Nucleus accumbens (tissue), 56 donors: Measurements from ENCODE around the gene ECE2.
"Not testable (repeated sequence)": the region's sequence is repeated elsewhere in the genome, so short reads cannot be mapped to it uniquely, and the experiment has no call there.

ENCODE experiments used
- DNase-seq, 56 donors: peaks; one replicate each; lab custom pipeline; 2025; lab: John Stamatoyannopoulos, UW

The ECE2 gene

DNA sequence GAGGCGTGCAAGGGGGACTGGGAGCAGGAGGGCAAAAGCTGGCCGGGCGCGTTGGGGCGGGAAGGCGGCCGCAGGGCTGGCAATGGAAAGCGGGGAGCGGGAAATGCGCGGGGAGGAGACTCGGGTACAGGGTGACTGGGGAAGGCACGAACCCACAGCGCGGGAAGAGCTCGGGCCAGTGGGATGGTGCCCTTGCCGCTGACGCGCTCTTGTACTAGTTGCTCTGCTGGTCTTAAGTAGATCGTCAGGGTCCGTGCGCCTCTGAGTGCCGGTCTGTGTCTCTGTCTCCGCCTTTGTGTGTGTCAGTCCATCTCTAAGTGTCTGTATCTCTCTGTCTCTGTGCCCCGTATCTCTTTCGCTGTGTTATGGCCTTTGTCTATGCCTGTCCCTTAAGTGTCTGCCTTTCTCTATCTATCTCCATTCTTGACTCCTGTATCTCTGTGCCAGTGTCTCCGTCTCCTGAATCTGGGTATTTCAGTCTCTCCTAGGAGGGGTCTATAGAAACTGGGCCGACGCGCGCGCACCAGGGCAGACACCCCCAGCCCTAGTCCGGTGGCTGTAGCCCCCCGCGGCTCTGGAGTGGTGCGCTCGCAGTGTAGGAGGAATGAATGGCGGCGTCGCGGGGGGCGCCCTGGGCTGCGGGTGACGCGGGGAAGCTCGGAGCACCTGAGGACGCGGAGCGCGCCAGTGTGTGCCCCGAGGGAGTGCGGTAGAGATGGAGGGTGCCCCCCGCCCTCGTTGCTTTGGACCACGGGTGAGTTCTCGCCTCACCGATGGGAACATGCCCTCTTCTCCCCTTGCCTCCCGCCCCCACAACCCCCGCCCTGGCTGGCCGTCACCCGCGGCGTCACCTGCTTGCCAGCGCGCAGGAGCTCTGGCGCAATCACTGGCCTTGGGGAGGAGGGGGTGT, 13.7 kb upstream of the ECE2 start:
- DNase-seq, result peak in 2 of 56 donors; percentile 6 to 17

DNA sequence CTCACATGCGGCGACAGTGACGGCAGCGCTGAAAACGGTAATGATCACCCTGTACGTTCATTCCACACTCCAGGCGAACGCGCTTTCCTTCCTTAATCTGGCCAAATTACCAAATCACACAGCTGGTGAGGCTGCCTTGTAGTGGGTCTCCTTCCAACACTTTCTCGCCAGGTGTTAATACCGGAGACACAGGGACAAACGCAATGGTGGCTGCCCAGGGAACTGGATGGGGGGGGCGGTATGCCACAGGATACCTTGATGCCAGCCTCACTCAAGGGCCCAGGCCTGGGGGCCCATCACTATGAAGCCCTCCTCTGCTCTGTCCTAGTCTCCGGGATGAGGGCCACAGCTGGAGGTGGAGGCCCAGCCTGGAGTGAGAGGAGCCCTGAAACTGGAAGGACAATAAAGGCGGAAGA, 13.1 kb upstream of the ECE2 start:
- no peak for DNase-seq

DNA sequence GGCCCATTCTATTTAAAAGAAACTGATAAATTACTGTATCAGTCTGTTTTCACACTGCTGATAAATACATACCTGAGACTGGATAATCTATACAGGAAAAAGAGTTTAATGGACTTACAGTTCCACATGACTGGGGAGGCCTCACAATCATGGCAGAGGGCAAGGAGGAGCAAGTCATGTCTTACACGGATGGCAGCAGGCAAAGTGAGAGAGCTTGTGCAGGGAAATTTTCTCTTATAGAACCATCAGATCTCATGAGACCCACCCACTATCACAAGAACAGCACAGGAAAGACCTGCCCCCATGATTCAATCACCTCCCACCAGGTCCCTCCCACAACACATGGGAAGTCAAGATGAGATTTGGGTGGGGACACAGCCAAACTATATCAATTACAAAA, 8.6 kb upstream of the ECE2 start:
- not testable (repeated sequence) for DNase-seq

DNA sequence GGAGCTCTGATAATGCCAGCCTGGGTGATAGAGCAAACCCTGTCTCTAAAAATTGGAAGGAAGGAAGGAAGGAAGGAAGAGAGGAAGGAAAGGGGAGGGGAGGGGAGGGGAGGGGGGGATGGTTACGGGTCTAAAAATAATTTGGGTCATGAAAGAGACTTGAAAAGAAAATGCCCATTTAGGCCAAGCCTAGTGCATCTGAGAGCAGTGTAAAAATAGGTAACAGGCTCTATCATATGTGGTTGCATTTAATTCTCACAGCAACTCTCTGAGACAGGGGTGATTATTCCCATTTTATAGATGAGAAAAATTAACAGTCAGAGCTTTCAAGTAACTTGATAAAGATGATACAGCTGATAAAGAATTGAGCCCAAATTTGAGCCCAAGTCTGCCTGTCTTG, 3.6 kb upstream of the ECE2 start:
- DNase-seq, result no peak

DNA sequence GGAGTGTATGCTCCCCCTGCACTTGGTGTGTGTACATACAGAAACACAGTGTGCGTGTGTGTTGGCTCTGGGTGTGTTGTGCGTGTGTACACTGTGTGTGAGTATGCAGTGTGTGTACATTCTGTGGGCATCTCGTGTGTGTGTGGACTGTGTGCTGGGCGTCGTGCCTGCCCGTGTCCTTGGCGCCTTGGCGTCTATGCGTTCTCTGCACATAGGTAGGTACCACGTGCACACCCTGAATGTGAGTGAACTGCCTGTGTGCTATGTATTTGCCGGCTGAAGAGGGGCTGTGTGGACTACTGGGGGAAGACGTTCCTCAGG, 481 bp upstream of the ECE2 start:
- no peak for DNase-seq

DNA sequence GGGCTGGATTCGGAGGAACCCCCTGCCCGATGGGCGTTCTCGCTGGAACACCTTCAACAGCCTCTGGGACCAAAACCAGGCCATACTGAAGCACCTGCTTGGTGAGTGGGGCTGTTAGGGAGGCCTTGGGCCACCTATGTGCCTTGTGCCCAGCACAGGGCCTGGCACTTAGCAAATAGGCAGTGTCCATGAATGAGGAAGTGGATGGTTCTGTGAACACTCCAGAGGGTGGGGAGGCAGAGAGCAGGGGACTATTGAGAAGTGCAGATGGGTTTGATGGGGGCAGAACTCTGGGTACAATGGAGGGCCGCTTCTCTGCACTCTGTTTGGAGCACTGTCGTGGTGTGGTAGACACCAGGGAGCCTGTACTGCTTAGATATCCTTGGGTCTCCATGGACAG, 1.5 kb downstream of the ECE2 start:
- DNase-seq, result no peak

DNA sequence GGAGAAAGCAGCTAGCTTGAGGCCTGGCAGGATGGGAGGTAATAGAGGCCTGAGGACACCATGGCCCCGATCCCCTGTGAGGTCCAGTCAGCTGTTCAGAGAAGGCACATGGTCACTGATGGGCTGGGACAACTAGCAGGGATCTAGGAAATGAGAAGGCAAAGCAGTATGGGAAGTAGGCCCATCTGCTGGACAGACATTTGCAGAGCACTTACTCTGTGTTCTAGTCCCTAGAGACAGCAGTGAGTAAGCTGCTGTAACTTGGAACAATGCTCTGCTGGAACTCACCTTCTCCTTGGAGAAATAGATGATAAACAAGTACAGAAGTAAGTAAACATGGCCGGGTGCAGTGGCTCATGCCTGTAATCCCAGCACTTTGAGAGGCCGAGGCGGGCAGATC, 7.1 kb downstream of the ECE2 start:
- DNase-seq, result no peak

DNA sequence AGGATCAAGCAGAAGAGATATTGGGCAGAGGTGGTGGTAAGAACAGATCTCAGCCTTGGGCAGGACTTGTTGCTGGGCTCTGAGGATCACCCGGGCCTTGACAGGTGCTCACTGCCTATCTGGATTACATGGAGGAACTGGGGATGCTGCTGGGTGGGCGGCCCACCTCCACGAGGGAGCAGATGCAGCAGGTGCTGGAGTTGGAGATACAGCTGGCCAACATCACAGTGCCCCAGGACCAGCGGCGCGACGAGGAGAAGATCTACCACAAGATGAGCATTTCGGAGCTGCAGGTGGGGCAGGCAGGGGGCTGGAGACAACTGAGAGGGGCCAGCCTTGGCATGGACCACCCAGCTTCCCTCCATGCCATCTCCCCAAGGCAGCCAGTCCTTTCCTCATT, 7.9 kb downstream of the ECE2 start:
- DNase-seq, result no peak

DNA sequence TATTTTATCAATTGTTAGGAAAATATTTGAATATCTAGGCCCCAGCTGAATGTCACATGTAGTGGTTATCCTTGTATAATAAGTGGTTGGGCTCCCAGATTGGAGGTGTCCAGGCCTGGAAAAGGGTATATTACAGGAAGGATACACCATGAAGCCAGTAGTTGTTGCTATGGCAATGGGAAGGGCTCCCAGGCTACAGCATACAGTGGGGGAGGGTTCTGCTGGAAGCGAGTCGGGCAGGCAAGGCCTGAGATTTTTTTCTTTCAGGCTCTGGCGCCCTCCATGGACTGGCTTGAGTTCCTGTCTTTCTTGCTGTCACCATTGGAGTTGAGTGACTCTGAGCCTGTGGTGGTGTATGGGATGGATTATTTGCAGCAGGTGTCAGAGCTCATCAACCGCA, 8.9 kb downstream of the ECE2 start:
- DNase-seq, result peak in 30 of 56 donors; percentile 5 to 56 (median 23)

DNA sequence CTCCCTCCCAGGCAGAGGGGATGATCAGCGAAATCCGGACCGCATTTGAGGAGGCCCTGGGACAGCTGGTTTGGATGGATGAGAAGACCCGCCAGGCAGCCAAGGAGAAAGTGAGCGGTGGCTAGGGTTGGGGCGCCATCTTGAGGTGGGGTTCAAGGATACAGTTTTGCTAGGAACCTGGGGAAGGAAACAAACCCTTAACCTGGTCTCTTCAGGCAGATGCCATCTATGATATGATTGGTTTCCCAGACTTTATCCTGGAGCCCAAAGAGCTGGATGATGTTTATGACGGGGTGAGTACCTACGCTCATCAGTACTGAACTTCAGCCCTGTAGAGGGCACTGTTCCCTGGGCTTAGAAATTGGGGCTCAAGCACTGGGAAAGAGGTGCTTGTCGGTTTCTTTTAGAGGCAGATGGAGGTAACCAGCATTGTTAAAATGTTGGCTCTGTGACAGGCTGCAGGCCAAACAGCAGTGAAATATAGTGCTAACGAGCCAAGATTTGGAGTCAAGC, 13.7 kb downstream of the ECE2 start:
- peak in 31 of 56 donors; percentile 2 to 66 (median 17) for DNase-seq

DNA sequence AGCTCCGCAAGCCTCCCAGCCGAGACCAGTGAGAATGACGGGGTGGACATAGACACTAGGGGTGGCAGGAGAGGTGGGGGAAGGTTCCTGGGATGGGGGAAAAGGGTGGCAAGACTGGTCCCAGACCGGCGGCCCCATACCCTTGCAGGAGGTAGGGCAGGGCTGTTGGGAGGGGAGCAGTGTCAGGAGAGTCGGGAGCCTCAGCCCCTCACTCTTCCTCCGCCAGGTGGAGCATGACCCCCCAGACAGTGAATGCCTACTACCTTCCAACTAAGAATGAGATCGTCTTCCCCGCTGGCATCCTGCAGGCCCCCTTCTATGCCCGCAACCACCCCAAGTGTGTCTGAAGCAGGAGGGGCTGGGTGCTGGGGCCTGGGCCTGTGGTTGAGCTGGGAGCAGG, 14.5 kb downstream of the ECE2 start:
- no peak for DNase-seq

DNA sequence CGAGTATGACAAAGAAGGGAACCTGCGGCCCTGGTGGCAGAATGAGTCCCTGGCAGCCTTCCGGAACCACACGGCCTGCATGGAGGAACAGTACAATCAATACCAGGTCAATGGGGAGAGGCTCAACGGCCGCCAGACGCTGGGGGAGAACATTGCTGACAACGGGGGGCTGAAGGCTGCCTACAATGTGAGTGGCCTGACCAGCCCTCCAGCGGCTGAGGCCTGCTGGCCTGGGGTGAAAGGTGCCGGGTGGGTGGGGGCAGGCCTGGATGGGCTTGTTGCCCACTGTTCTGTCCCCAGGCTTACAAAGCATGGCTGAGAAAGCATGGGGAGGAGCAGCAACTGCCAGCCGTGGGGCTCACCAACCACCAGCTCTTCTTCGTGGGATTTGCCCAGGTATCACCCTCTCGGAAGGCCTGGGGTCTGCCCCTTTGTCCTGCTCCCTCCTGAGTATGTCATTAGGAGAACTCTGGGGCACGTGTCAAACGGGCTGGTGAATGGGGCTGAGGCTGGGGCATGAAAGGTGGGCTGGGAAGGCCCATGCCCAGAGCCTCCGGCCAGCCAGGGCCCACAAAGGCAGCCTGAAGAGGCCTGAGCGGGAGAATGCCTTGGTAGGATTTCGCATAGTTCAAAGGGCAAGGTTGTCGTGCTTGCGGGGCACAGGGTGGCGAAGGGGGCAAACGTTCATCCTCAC, 15.4 kb downstream of the ECE2 start:
- DNase-seq, result no peak

DNA sequence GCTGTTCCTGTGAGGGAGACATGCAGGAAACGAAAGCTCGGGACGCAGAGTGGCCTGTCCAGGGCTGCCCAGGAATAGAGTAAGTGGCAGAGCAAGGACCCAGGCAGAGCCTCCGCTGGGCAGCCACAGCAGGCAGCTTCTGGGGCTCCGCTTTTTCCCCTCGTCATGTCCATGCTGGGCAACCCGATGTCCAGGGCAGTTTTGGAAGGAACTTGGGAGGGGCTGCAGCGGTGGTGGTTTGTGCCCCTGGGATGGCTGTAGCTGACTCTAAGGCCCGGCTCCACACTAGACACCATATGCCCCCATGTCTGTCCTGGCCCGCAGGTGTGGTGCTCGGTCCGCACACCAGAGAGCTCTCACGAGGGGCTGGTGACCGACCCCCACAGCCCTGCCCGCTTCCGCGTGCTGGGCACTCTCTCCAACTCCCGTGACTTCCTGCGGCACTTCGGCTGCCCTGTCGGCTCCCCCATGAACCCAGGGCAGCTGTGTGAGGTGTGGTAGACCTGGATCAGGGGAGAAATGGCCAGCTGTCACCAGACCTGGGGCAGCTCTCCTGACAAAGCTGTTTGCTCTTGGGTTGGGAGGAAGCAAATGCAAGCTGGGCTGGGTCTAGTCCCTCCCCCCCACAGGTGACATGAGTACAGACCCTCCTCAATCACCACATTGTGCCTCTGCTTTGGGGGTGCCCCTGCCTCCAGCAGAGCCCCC, 16.1 kb downstream of the ECE2 start:
- DNase-seq, result no peak

DNA sequence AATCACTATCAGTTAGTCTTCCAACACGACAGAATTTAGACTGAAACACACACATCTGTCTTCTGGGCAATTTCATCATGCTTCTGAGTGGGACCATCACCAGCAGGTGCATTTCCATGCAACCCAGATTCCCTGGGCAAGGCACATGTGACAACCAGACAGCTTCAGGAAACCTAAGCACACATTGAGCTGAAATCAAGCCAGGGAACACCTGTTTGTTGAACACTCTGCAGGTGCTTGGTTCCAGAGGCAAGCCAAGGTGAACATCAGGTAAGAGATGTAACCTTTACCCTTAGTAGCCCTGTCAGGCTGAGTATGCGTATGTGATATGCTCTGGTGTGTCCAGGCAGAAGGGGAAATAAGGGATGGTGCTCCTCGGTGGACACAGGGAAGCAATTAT, 19.9 kb downstream of the ECE2 start:
- no peak for DNase-seq

DNA sequence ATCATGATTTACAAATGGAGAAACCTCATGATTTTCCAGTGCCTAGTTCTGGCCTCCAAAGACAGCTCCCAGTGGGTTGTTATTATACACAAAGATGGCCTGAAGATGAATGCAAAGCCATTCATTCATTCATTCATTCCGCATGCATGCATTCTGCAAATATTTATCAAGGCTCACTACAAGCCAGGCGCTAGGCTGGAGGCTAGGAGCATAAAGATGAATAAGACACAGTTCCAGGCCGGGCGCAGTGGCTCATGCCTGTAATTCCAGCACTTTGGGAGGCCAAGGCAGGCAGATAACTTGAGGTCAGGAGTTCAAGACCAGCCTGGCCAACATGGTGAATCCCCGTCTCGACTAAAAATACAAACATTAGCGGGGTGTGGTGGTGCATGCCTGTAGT, 20.8 kb downstream of the ECE2 start:
- DNase-seq, result no peak

DNA sequence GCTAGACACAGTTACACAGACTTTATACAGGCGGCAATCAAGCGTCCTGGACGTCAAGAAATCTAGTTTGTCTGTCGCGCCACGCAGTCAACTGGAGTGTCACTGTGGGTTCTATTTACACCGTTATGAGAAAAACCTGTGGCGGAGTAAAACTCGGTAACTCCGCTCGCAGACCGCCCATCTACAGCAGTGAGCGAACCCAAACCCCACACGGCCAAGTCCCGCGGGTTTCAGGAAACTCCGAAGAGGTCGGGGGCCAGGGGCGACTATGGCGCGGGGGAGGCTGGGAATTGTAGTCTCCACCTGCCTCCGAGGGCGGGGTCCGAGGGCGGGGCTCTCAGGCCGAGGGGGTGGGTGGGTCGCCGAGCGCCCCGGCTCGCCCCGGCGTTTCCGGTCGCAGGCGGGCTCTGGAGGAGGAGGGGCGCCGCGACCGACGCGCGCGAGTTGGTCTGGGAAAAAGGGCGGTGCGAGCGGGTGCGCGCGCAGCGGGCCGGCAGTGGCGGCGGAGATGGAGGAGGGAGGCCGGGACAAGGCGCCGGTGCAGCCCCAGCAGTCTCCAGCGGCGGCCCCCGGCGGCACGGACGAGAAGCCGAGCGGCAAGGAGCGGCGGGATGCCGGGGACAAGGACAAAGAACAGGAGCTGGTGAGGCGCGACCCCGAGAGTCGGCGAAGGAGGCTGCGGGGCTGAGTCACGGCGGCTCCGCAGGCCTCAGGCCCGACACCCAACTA, 23.1 kb downstream of the ECE2 start, which contains the start of gene PSMD2:
TSS of gene PSMD2 (plus strand) at position 483 of the 729 bp plus-strand sequence. CDS start at position 509, 26 bp downstream.
- DNase-seq, result peak; percentile 64 to 99 (median 95)

DNA sequence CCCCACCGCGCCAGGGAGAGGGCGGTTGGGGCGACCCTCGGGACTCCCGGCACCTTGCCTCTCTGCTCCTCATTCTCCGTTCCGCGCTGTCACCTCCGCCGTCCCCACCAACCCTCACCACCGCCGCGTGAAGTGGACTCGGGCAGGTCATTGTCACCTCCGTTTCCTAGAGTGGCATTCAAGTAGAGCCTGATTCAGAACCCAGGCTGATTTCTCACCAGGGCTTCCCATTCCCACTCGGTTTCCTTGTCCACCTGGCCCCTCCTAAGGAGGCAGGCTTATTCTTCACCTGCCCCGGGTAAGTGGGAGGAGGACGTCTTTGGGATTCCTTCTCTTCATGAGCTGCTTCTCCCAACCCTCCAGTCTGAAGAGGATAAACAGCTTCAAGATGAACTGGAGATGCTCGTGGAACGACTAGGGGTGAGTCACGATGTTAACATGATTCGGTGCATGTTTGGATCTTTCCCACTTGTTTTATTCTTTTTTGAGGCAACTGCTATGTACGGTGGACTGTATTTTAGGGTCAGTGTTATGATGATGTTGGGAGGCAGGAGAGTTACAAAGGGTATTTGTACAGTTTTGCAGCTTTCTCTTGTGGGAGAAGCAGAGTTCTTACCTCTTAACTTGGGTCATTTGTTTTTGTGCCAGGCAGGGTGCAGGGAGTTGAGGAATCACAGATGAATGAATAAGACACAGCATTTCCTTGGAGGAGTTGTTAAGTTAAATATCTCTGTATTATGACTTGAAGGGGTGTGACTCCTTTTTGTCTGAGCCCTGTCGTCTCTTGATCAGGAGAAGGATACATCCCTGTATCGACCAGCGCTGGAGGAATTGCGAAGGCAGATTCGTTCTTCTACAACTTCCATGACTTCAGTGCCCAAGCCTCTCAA, 23.9 kb downstream of the ECE2 start:
- DNase-seq, result no peak

DNA sequence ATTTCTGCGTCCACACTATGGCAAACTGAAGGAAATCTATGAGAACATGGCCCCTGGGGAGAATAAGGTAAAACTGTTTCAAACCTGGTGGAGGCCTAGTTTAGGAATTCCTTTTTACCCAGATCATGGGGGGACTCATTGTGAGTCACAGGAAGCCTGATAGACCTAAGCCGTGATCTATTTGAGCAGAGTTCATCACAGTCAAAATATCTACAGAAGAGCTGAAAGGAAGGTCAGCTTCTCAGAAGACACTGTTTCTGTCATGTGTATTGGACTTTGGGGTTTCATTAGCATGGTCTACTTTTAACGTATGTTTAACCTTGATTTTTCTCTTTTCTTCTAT, 24.5 kb downstream of the ECE2 start:
- DNase-seq, result no peak

DNA sequence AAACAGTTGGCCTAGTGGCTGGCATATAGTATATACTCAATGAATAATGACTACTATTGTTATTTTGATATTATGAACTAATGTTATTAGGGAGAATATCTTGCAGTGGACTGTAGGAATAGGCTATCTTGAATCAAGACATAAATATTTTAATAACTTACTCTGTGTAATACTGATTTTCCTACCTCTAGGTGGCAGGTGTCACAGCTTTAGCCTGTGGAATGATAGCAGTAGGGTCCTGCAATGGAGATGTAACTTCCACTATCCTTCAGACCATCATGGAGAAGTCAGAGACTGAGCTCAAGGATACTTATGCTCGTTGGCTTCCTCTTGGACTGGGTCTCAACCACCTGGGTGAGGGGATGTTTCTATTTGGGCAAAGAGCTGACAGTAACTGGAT, 29.8 kb downstream of the ECE2 start:
- no peak for DNase-seq
